ENCODE measurements around the gene ROBO1.

The ROBO1 gene

DNA sequence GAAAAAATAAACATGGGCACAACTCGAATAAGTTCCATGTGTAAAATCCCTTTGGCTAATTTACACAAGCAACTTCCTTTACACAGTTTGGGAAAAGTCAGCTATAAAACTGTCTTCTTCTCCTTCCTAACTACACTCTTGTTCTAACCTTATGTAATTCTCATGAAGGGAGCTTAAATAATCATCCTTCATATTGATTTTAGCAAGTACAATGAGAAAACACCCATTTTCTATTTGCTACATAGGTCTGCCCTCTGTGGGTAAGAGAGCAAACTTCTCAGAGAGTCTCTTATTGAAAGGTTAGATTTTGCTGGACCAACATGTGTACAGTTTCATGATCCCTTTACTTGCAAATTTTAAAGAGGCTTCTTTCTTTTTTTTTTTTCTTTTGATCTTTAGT, 398.5 kb downstream of the ROBO1 start:
- Histone ChIP-seq H3K4me3 (ENCODE audit: insufficient read depth, low read length, poor library complexity, severe bottlenecking) (no peak overlapping the region), H3K9ac (ENCODE audit: low read length) (no peak overlapping the region), H3K4me2 (ENCODE audit: low read depth, low read length, poor library complexity, severe bottlenecking) (no peak overlapping the region), H4K20me1 (ENCODE audit: low read depth, low read length) (no peaks in the 10 kb centered on the region), H3F3A (ENCODE audit: insufficient read depth) (no peaks in the 10 kb centered on the region), H3K9me3 (ENCODE audit: insufficient read depth, low read length) (no peaks in the 10 kb centered on the region), H2AFZ (ENCODE audit: low read depth, low read length, severe bottlenecking) (no peak overlapping the region), H3K9me2 (replicated peaks; ENCODE audit: insufficient read depth, low read length) (no peaks in the 10 kb centered on the region), H3K36me3 (ENCODE audit: low read length) (no peaks in the 10 kb centered on the region), H3K79me2 (ENCODE audit: insufficient read depth, low read length) (no peaks in the 10 kb centered on the region), H3K27me3 (ENCODE audit: low read length) (no peaks in the 10 kb centered on the region), H3K27ac (ENCODE audit: low read depth, low read length) (no peak overlapping the region)
- TF ChIP-seq EZH2phosphoT487 (conservative IDR thresholded peaks at IDR 0.05; ENCODE audit: low read length): no peak
- TF ChIP-seq, protein P1, sequence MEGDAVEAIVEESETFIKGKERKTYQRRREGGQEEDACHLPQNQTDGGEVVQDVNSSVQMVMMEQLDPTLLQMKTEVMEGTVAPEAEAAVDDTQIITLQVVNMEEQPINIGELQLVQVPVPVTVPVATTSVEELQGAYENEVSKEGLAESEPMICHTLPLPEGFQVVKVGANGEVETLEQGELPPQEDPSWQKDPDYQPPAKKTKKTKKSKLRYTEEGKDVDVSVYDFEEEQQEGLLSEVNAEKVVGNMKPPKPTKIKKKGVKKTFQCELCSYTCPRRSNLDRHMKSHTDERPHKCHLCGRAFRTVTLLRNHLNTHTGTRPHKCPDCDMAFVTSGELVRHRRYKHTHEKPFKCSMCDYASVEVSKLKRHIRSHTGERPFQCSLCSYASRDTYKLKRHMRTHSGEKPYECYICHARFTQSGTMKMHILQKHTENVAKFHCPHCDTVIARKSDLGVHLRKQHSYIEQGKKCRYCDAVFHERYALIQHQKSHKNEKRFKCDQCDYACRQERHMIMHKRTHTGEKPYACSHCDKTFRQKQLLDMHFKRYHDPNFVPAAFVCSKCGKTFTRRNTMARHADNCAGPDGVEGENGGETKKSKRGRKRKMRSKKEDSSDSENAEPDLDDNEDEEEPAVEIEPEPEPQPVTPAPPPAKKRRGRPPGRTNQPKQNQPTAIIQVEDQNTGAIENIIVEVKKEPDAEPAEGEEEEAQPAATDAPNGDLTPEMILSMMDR (IDR thresholded peaks at IDR 0.05; ENCODE audit: insufficient read depth, low read length, poor library complexity, severe bottlenecking): no peak

DNA sequence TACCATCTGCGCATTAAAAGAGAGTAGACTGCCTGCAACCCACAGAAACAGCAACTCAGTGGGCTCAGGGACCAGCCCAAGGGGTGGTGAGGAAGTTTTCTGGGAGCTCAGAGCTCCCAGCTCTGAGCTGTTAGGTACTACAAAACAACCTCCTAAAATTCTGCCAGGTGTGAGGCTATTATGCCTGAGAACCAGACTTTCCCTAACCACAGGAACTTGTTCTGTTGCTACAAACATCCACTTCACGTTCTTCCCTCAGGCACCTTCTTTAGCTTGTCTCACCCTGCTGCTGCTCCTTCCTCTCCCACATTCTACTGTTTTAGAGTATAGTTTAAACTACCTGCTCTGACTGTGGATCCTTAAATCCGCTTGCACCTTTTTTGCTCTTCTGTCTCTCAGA, 399.4 kb downstream of the ROBO1 start:
- Histone ChIP-seq H3K9ac (ENCODE audit: low read length) (no peak overlapping the region), H4K20me1 (ENCODE audit: low read depth, low read length) (no peaks in the 10 kb centered on the region)

DNA sequence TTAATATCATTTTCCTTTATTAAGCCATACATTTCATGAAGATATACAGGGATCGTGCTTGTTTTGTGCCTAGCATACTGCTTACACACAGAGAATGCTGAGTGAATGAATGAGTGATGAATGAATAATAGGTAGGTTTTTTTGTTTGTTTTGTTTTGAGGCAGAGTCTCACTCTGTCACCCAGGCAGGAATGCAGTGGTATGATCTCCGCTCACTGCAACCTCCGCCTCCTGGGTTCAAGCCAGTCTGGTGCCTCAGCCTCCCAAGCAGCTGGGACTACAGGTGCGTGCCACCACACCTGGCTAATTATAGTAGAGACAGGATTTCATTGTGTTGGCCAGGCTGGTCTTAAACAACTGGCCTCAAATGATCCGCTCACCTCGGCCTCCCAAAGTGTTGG, 400.0 kb downstream of the ROBO1 start:
- Histone ChIP-seq H3K27me3 (ENCODE audit: low read length) (no peaks in the 10 kb centered on the region), H3K79me2 (ENCODE audit: insufficient read depth, low read length) (no peaks in the 10 kb centered on the region), H3K27ac (ENCODE audit: low read depth, low read length) (no peak overlapping the region), H3K9me3 (ENCODE audit: insufficient read depth, low read length) (no peaks in the 10 kb centered on the region), H3K4me3 (ENCODE audit: insufficient read depth, low read length, poor library complexity, severe bottlenecking) (no peak overlapping the region), H3K9ac (ENCODE audit: low read length) (no peak overlapping the region), H3F3A (ENCODE audit: insufficient read depth) (no peaks in the 10 kb centered on the region), H4K20me1 (ENCODE audit: low read depth, low read length) (no peaks in the 10 kb centered on the region), H3K9me2 (replicated peaks; ENCODE audit: insufficient read depth, low read length) (no peaks in the 10 kb centered on the region), H3K4me2 (ENCODE audit: low read depth, low read length, poor library complexity, severe bottlenecking) (no peak overlapping the region), H3K36me3 (ENCODE audit: low read length) (no peaks in the 10 kb centered on the region), H2AFZ (ENCODE audit: low read depth, low read length, severe bottlenecking) (no peak overlapping the region)
- no peak for TF ChIP-seq EZH2phosphoT487 (conservative IDR thresholded peaks at IDR 0.05; ENCODE audit: low read length)
- TF ChIP-seq, protein P1 (IDR thresholded peaks at IDR 0.05; ENCODE audit: insufficient read depth, low read length, poor library complexity, severe bottlenecking): no peak

More for the DNA sequence above, 399.4 kb downstream of the ROBO1 start:
- no peaks in the 10 kb centered on the region for H3K79me2 ChIP-seq (ENCODE audit: insufficient read depth, low read length)
- H3K36me3 ChIP-seq (ENCODE audit: low read length): no peaks in the 10 kb centered on the region
- no peaks in the 10 kb centered on the region for H3K27me3 ChIP-seq (ENCODE audit: low read length)
- no peak for TF ChIP-seq EZH2phosphoT487 (conservative IDR thresholded peaks at IDR 0.05; ENCODE audit: low read length)
- TF ChIP-seq, protein P1 (IDR thresholded peaks at IDR 0.05; ENCODE audit: insufficient read depth, low read length, poor library complexity, severe bottlenecking): no peak
- H3K9me2 ChIP-seq (replicated peaks; ENCODE audit: insufficient read depth, low read length): no peaks in the 10 kb centered on the region
- no peak overlapping the region for H3K27ac ChIP-seq (ENCODE audit: low read depth, low read length)
- no peaks in the 10 kb centered on the region for H3F3A ChIP-seq (ENCODE audit: insufficient read depth)
- H3K4me2 ChIP-seq (ENCODE audit: low read depth, low read length, poor library complexity, severe bottlenecking): no peak overlapping the region
- H3K9me3 ChIP-seq (ENCODE audit: insufficient read depth, low read length): no peaks in the 10 kb centered on the region
- H2AFZ ChIP-seq (ENCODE audit: low read depth, low read length, severe bottlenecking): no peak overlapping the region
- H3K4me3 ChIP-seq (ENCODE audit: insufficient read depth, low read length, poor library complexity, severe bottlenecking): no peak overlapping the region
